CD4-positive, alpha-beta T cell treated with Interleukin-1 beta for 1 hour (primary cell): ENCODE results near the gene CYP27A1.

ENCODE experiments used
- DNase-seq, 2 donors: peaks; one replicate each; pipeline ENCODE4 v3.0.0-alpha.2; 2020 to 2022

CYP27A1 gene

GRCh38 chr2:218859988-218860831, 78.3 kb downstream of the CYP27A1 start:
- no peak for DNase-seq

- DNase-seq = no peak
Measured at GRCh38 chr2:218860950-218861381, 79.0 kb downstream of the CYP27A1 start.

- DNase-seq = no peak
Measured at GRCh38 chr2:218861645-218862318, 79.8 kb downstream of the CYP27A1 start.

- DNase-seq = no peak
Measured at GRCh38 chr2:218863021-218863520, 81.1 kb downstream of the CYP27A1 start.
